B cell (primary cell): ENCODE measurements around the gene FAIM2. TPM values are rescaled to one million over a fixed set of nuclear protein-coding genes. Genes with fewer than 3 reads are reported as not detected.

Experiments
- ATAC-seq: fragments of 200-7000 bp; cut with Tn5 transposase; one replicate; pipeline ENCODE4 v1.10.0; 2021; ENCODE audit warnings: low read depth, mild to moderate bottlenecking, moderate number of reproducible peaks, moderate library complexity
- CTCF ChIA-PET: fragments of 350-600 bp; sonication (Branson Sonifier 250); formaldehyde crosslinking; loops from one replicate; lab custom pipeline; 2021; ENCODE audit warnings: antibody characterized with exemption, inconsistent platforms; lab: Charles Lee
- POLR2A ChIA-PET: fragments of 350-600 bp; sonication (Branson Sonifier 250); formaldehyde crosslinking; loops from one replicate; lab custom pipeline; 2021; ENCODE audit warnings: antibody characterized with exemption; lab: Charles Lee
- DNase-seq: peaks from one replicate; pipeline ENCODE4 v3.0.0; 2013
- H2AFZ ChIP-seq: 2 replicates; pipeline ENCODE4 v1.6.1; 2012; ENCODE audit warnings: mild to moderate bottlenecking, low read depth, low read length; ENCODE audit not compliant: insufficient read depth, poor library complexity, severe bottlenecking
- H3K27ac ChIP-seq, 2 donors: 1 replicate in 1 of 2; 2 replicates in 1 of 2; pipeline ENCODE4 v1.5.1; 2012 to 2013; ENCODE audit warnings: low read length in 2 of 2, mild to moderate bottlenecking in 2 of 2, moderate library complexity in 1 of 2
- H3K27me3 ChIP-seq, 4 experiments: fragments of 200-600 bp in 1 of 4; sonication (generic) in 1 of 4; replicated peaks in 1 of 4; 1 replicate in 2 of 4; 2 replicates in 2 of 4; pipeline versions ENCODE4 v1.6.1 to v1.7.0; 2013 to 2016; ENCODE audit warnings: low read length in 3 of 4, mild to moderate bottlenecking in 2 of 4, mixed read lengths in 1 of 4, moderate library complexity in 1 of 4; ENCODE audit not compliant: insufficient read depth in 4 of 4, control insufficient read depth in 3 of 4; ENCODE audit errors: control extremely low read depth in 1 of 4
- H3K36me3 ChIP-seq, 2 experiments: replicated peaks in 1 of 2; 1 replicate in 1 of 2; 2 replicates in 1 of 2; pipeline versions ENCODE4 v1.6.1 to v1.7.1; 2013; ENCODE audit warnings: low read length in 1 of 2; ENCODE audit not compliant: insufficient read depth in 2 of 2, control insufficient read depth in 1 of 2; ENCODE audit errors: control extremely low read depth in 1 of 2, extremely low read depth in 1 of 2
- H3K4me1 ChIP-seq, 2 donors: fragments of 200-600 bp in 1 of 2; sonication (generic) in 1 of 2; 1 replicate in 1 of 2; 2 replicates in 1 of 2; pipeline versions ENCODE4 v1.5.1 to v1.6.1; 2013 to 2017; ENCODE audit warnings: low read length in 2 of 2; ENCODE audit not compliant: control insufficient read depth in 2 of 2, insufficient read depth in 2 of 2
- H3K4me2 ChIP-seq: replicated peaks from 2 replicates; pipeline ENCODE3; 2012; ENCODE audit warnings: mild to moderate bottlenecking, low read depth, low read length; ENCODE audit not compliant: poor library complexity, severe bottlenecking
- H3K4me3 ChIP-seq, 5 experiments: fragments of 200-600 bp in 1 of 5; sonication (generic) in 1 of 5; 1 replicate in 3 of 5; 2 replicates in 2 of 5; pipeline versions ENCODE4 v1.5.1 to v1.7.0; 2011 to 2016; ENCODE audit warnings: low read length in 4 of 5, mild to moderate bottlenecking in 4 of 5, low read depth in 2 of 5, control low read depth in 1 of 5, moderate library complexity in 1 of 5; ENCODE audit not compliant: insufficient read depth in 1 of 5; ENCODE audit errors: control extremely low read depth in 1 of 5, extremely low read depth in 1 of 5
- H3K79me2 ChIP-seq: fragments of 200-600 bp; sonication (generic); one replicate; pipeline ENCODE4 v1.6.0; 2016; ENCODE audit warnings: low read length; ENCODE audit not compliant: control insufficient read depth, insufficient read depth
- H3K9ac ChIP-seq: fragments of 200-600 bp; sonication (generic); 2 replicates; pipeline ENCODE4 v1.6.1; 2017; ENCODE audit warnings: mild to moderate bottlenecking, low read length, moderate library complexity
- H3K9me3 ChIP-seq, 3 donors: one replicate each; pipeline versions ENCODE4 v1.6.1 to v1.7.1; 2013; ENCODE audit warnings: low read length in 2 of 3; ENCODE audit not compliant: control insufficient read depth in 2 of 3, insufficient read depth in 1 of 3; ENCODE audit errors: control extremely low read depth in 1 of 3
- H4K20me1 ChIP-seq: 2 replicates; pipeline ENCODE4 v1.6.0; 2012; ENCODE audit warnings: mild to moderate bottlenecking, low read length; ENCODE audit not compliant: insufficient read depth, control insufficient read depth, poor library complexity, severe bottlenecking
- H3K27ac Mint-ChIP-seq: one replicate; pipeline ENCODE4 v1.8.0; 2021; ENCODE audit warnings: mixed read lengths
- H3K27me3 Mint-ChIP-seq: one replicate; pipeline ENCODE4 v1.8.0; 2021; ENCODE audit warnings: mixed read lengths
- H3K4me1 Mint-ChIP-seq: one replicate; pipeline ENCODE4 v1.8.0; 2021; ENCODE audit warnings: mixed read lengths
- H3K4me3 Mint-ChIP-seq: one replicate; pipeline ENCODE4 v1.8.0; 2021; ENCODE audit warnings: mixed read lengths
- H3K9me3 Mint-ChIP-seq: one replicate; pipeline ENCODE4 v1.8.0; 2022; ENCODE audit warnings: mixed read lengths; ENCODE audit not compliant: insufficient read depth
- EZH2 ChIP-seq: IDR thresholded peaks from 2 replicates; pipeline ENCODE4 v1.6.1; 2012; ENCODE audit warnings: borderline replicate concordance, low read depth, mild to moderate bottlenecking, moderate library complexity, low read length; ENCODE audit not compliant: insufficient read depth, poor library complexity, severe bottlenecking
- WGBS: methylation state at CpG from one replicate; pipeline ENCODE4 v1.1.5; 2013; ENCODE audit warnings: missing lambda C conversion rate; ENCODE audit not compliant: insufficient coverage; 5-methylcytosine and 5-hydroxymethylcytosine counted together
- intact Hi-C: fragments of 100-400 bp; cut with micrococcal nuclease; formaldehyde crosslinking; loops from one replicate; pipeline ENCODE4 v1.10.0; 2022
- polyA plus RNA-seq: library from polyadenylated mRNA; depleted of rRNA; stranded (reverse); fragments of >200 nt; gene quantifications from 2 replicates; pipeline ENCODE4 v1.2.3, GENCODE V29; 2012
- total RNA-seq, 2 donors: library from RNA; stranded (reverse); fragments of 120-200 nt in 1 of 2; gene quantifications; 1 replicate in 1 of 2; 2 replicates in 1 of 2; pipeline versions ENCODE4 v1.2.3 to v1.2.4, GENCODE V29; 2013 to 2022
- TF ChIP-seq, protein P1 (sequence below): fragments of 200-600 bp; IDR thresholded peaks from one replicate; pipeline ENCODE4 v1.8.0; 2022; ENCODE audit warnings: antibody characterized with exemption, mild to moderate bottlenecking

FAIM2 gene
- total and polyA plus RNA-seq, 2 donors (not counting 1 experiment from before 2014, with no cell fraction given), result not detected

DNA sequence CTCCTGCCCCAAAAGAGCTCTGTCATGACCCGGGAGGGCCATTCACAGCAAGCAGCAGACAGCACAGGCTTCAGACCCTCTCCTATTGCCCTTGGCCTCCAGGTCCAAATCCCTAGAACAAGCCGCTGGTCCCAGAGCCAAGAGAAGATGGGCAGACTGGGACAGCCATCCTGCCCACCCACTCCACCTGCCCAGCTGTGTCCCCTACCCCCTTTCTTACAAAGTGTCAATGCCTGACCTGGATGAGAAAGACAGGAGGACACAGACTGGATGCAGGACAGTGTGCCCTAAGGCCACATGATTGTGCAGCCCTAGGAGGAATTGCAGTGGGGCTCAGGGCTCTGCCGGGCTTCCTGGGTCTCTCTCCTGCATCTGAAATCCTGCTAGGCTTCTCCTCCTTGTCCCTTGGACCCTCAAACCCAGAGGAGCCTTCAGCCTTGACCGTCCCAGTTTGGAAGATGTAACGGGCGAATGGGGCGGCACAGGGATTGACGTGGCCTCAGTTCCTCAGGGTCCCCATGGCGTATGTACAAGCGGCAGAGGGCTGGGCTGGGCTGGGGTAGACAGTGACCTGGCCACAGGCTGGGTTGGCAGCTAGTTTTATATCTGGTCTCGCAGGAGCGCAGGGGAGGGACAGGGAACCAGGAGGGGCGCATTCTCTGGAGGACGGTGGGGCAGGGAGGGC is 33.7 kb downstream of the FAIM2 start:
- Histone ChIP-seq H3K9me3 (no peaks in the 10 kb centered on the region), H3K27me3 (no peaks in the 10 kb centered on the region), H3K79me2 (no peaks in the 10 kb centered on the region), H3K4me1 (no peaks in the 10 kb centered on the region), H3K36me3 (no peaks in the 10 kb centered on the region), H3K4me3 (no peak overlapping the region), H2AFZ (no peak overlapping the region), H4K20me1 (no peaks in the 10 kb centered on the region), H3K27ac (no peak overlapping the region), H3K9ac (no peak overlapping the region), H3K4me2 (no peak overlapping the region)
- POLR2A ChIA-PET, result no interaction called here
- TF ChIP-seq, protein P1, sequence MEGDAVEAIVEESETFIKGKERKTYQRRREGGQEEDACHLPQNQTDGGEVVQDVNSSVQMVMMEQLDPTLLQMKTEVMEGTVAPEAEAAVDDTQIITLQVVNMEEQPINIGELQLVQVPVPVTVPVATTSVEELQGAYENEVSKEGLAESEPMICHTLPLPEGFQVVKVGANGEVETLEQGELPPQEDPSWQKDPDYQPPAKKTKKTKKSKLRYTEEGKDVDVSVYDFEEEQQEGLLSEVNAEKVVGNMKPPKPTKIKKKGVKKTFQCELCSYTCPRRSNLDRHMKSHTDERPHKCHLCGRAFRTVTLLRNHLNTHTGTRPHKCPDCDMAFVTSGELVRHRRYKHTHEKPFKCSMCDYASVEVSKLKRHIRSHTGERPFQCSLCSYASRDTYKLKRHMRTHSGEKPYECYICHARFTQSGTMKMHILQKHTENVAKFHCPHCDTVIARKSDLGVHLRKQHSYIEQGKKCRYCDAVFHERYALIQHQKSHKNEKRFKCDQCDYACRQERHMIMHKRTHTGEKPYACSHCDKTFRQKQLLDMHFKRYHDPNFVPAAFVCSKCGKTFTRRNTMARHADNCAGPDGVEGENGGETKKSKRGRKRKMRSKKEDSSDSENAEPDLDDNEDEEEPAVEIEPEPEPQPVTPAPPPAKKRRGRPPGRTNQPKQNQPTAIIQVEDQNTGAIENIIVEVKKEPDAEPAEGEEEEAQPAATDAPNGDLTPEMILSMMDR, result no peak
- TF ChIP-seq EZH2, result no peak
- Mint-ChIP-seq H3K4me1 (no peaks in the 10 kb centered on the region), H3K9me3 (no peaks in the 10 kb centered on the region), H3K27me3 (peaks cover 7% of the 10 kb centered on the region), H3K4me3 (no peak overlapping the region), H3K27ac (no peak overlapping the region)
- CTCF ChIA-PET, result interaction anchor here (1.2 kb wide), 1 partner anchor 11 kb away, joined by 3 read pairs; no protein-coding TSS in a partner anchor
- DNase-seq, result no peak
- intact Hi-C loops, result loop anchor here (5.0 kb wide), 1 partner anchor 187 kb away; the partner anchor contains the start of gene ASIC1
- ATAC-seq, result no peak
- WGBS, result 91% methylated on average over 14 of the region's 14 CpGs
